Keratinocyte (primary cell): ENCODE measurements around the gene POMZP3.
"Not testable (repeated sequence)": the region's sequence is repeated elsewhere in the genome, so short reads cannot be mapped to it uniquely, and the experiment has no call there.

Experiments used
- CTCF ChIP-seq, 3 experiments: IDR thresholded peaks in 1 of 3; conservative IDR thresholded peaks in 1 of 3; optimal IDR thresholded peaks in 1 of 3; 2 replicates in 2 of 3; 3 replicates in 1 of 3; pipeline versions ENCODE3 to v1.5.1; 2011; ENCODE audit warnings: low read length in 3 of 3, mild to moderate bottlenecking in 3 of 3, moderate library complexity in 2 of 3, control low read depth in 1 of 3, inconsistent platforms in 1 of 3; ENCODE audit not compliant: insufficient read depth in 2 of 3; ENCODE audit errors: extremely low read depth in 1 of 3
- EZH2 ChIP-seq: IDR thresholded peaks from one replicate; pipeline ENCODE4 v1.6.1; 2012; ENCODE audit warnings: inconsistent platforms, mild to moderate bottlenecking, low read length, moderate library complexity

DNA sequence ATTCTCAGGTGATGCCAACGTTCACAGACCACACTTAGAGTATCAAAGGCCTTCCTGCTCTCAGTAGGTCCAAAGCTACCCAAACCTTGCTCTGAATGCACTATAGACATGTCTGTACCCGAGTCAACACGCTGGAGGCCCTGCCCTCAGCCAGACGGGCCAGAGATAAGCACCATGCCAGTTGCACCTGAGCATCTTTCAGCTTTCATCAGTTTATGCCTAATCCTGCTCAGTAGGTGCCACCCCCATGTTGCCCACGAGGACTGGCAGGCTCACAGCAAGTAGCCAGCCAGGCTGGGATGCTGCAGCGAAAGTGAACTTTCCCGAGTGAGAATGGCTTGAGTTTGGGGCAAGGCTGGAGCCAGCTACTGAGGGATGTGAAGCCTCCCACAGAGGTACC is 18.6 kb downstream of the POMZP3 start:
- TF ChIP-seq CTCF (optimal IDR thresholded peaks at IDR 0.05 in 1 of 3, IDR thresholded peaks at IDR 0.05 in 1 of 3, conservative IDR thresholded peaks at IDR 0.05 in 1 of 3; ENCODE audit: extremely low read depth in 1 of 3, insufficient read depth in 2 of 3, low read length in 3 of 3); EZH2: not testable (repeated sequence)
